ENCODE measurements around the gene FAM227B.
A peak's percentile ranks its signal among the peaks of the same experiment; 100 is the strongest.
"Not testable (repeated sequence)": the region's sequence is repeated elsewhere in the genome, so short reads cannot be mapped to it uniquely, and the experiment has no call there.

FAM227B gene

GRCh38 chr15:49428409-49429095 lies 192.1 kb downstream of the FAM227B start:
- DNase-seq, result no peak

- no peak for DNase-seq
These were observed 193.2 kb downstream of the FAM227B start for GRCh38 chr15:49427372-49427771.

- no peak for DNase-seq
These were observed 195.7 kb downstream of the FAM227B start for GRCh38 chr15:49424954-49425353.

- no peak for DNase-seq
These were observed 196.6 kb downstream of the FAM227B start for GRCh38 chr15:49423901-49424550.

- DNase-seq, result no peak
These were observed 197.6 kb downstream of the FAM227B start, which contains the start of gene FGF7 for GRCh38 chr15:49423021-49423420. TSS of gene FGF7 (plus strand) at chr15:49423242. CDS start at chr15:49424298, 1,056 bp downstream.

- peak; percentile 1 for DNase-seq
These were observed 198.6 kb downstream of the FAM227B start for GRCh38 chr15:49421991-49422390.

GRCh38 chr15:49418811-49419210 lies 201.8 kb downstream of the FAM227B start:
- DNase-seq, result no peak

- DNase-seq, result no peak
These were observed 205.0 kb downstream of the FAM227B start for GRCh38 chr15:49415638-49416037.

- no peak for DNase-seq
These were observed 205.5 kb downstream of the FAM227B start for GRCh38 chr15:49415149-49415548.

- DNase-seq, result no peak
These were observed 207.8 kb downstream of the FAM227B start for GRCh38 chr15:49412797-49413196.

- DNase-seq, result no peak
These were observed 210.0 kb downstream of the FAM227B start for GRCh38 chr15:49410641-49411040.

GRCh38 chr15:49406352-49407118 lies 214.1 kb downstream of the FAM227B start:
- DNase-seq, result no peak

- DNase-seq, result not testable (repeated sequence)
These were observed 217.9 kb downstream of the FAM227B start for GRCh38 chr15:49402515-49403296.

- DNase-seq, result no peak
These were observed 233.1 kb downstream of the FAM227B start for GRCh38 chr15:49387471-49387870.

GRCh38 chr15:49383266-49383665 lies 237.4 kb downstream of the FAM227B start:
- DNase-seq, result no peak

GRCh38 chr15:49382394-49382793 lies 238.2 kb downstream of the FAM227B start:
- no peak for DNase-seq

GRCh38 chr15:49380912-49381311 lies 239.7 kb downstream of the FAM227B start:
- no peak for DNase-seq

GRCh38 chr15:49379996-49380395 lies 240.6 kb downstream of the FAM227B start:
- no peak for DNase-seq

GRCh38 chr15:49372366-49372765 lies 248.3 kb downstream of the FAM227B start:
- DNase-seq, result no peak

- DNase-seq, result no peak
These were observed 249.8 kb downstream of the FAM227B start for GRCh38 chr15:49370782-49371181.

- no peak for DNase-seq
These were observed 254.1 kb downstream of the FAM227B start for GRCh38 chr15:49366496-49366895.

GRCh38 chr15:49361370-49361769 lies 259.2 kb downstream of the FAM227B start:
- no peak for DNase-seq

- DNase-seq, result not testable (repeated sequence)
These were observed 266.2 kb downstream of the FAM227B start for GRCh38 chr15:49354439-49354838.

Measured in T1000 (cell line).